Spleen (tissue), 11 donors: ENCODE data around the gene NT5C3A. TPM values are rescaled to one million over a fixed set of nuclear protein-coding genes. Genes with fewer than 3 reads are reported as not detected.
A peak's percentile ranks its signal among the peaks of the same experiment; 100 is the strongest.

Source experiments
- DNase-seq: peaks from one replicate; pipeline ENCODE4 v3.0.0-alpha.2; 2020
- H3K27ac ChIP-seq, 8 donors: fragments of 200-600 bp; sonication (generic) in 7 of 8; 1 replicate in 4 of 8; 2 replicates in 4 of 8; pipeline versions ENCODE4 v1.5.0 to v1.8.0; 2016 to 2021; ENCODE audit warnings: inconsistent platforms in 4 of 8, mild to moderate bottlenecking in 4 of 8, moderate library complexity in 1 of 8
- H3K27me3 ChIP-seq, 7 donors: fragments of 200-600 bp; sonication (generic) in 6 of 7; replicated peaks in 1 of 7; 1 replicate in 4 of 7; 2 replicates in 3 of 7; pipeline versions ENCODE4 v1.5.0 to v1.8.0; 2016 to 2021; ENCODE audit warnings: inconsistent platforms in 3 of 7, mild to moderate bottlenecking in 1 of 7
- H3K36me3 ChIP-seq, 6 donors: fragments of 200-600 bp; sonication (generic) in 5 of 6; 1 replicate in 4 of 6; 2 replicates in 2 of 6; pipeline versions ENCODE4 v1.5.0 to v1.8.0; 2016 to 2021; ENCODE audit warnings: inconsistent platforms in 2 of 6
- H3K4me1 ChIP-seq, 6 donors: fragments of 200-600 bp; sonication (generic) in 5 of 6; 1 replicate in 3 of 6; 2 replicates in 3 of 6; pipeline versions ENCODE4 v1.5.0 to v1.8.0; 2016 to 2021; ENCODE audit warnings: inconsistent platforms in 3 of 6
- H3K4me3 ChIP-seq, 8 donors: fragments of 200-600 bp; sonication (generic) in 7 of 8; 1 replicate in 4 of 8; 2 replicates in 4 of 8; pipeline versions ENCODE4 v1.5.0 to v1.8.0; 2016 to 2021; ENCODE audit warnings: inconsistent platforms in 4 of 8, mild to moderate bottlenecking in 4 of 8, moderate library complexity in 2 of 8
- H3K9me3 ChIP-seq, 8 donors: fragments of 200-600 bp; sonication (generic) in 7 of 8; 1 replicate in 4 of 8; 2 replicates in 4 of 8; pipeline versions ENCODE4 v1.5.0 to v1.8.0; 2016 to 2021; ENCODE audit warnings: inconsistent platforms in 4 of 8
- POLR2A ChIP-seq, 3 donors: fragments of 450-650 bp; IDR thresholded peaks; one replicate each; pipeline ENCODE4 v1.5.1; 2017; ENCODE audit warnings: antibody characterized with exemption in 3 of 3, mild to moderate bottlenecking in 1 of 3
- POLR2AphosphoS5 ChIP-seq, 3 donors: sonication (generic); formaldehyde crosslinking; IDR thresholded peaks; one replicate each; pipeline ENCODE4 v1.5.1; 2017; ENCODE audit warnings: antibody characterized with exemption in 3 of 3
- WGBS, 5 donors: extraction: QIAGEN DNeasy Blood & Tissue Kit in 3 of 5; methylation state at CpG; one replicate each; pipeline versions ENCODE4 v1.1.5 to v1.1.7; 2013 to 2018; 5-methylcytosine and 5-hydroxymethylcytosine counted together
- intact Hi-C: fragments of 100-400 bp; cut with DNase I; formaldehyde crosslinking; loops from one replicate; pipeline ENCODE4 v1.15.0; 2023; ENCODE audit warnings: low total_unique reads
- polyA plus RNA-seq, 3 donors: library from polyadenylated mRNA; stranded (reverse); fragments of 200-250 nt; gene quantifications; one replicate each; pipeline ENCODE4 v1.2.1, GENCODE V29; 2013
- total RNA-seq, 7 donors: library from RNA; depleted of rRNA in 3 of 7; stranded (reverse); fragments of >200 nt in 3 of 7; fragmentation: NEBNext Ultra II Directional in 4 of 7; extraction: Animal tissue kit (Norgen Biotek cat#: 25700) in 4 of 7; gene quantifications; one replicate each; pipeline versions ENCODE4 v1.1.0 to v1.2.1, GENCODE V29; 2016 to 2021
- TF ChIP-seq, protein P1 (sequence below), 11 experiments: fragments of 200-600 bp in 7 of 11; fragments of 450-650 bp in 4 of 11; sonication (generic) in 4 of 11; IDR thresholded peaks in 8 of 11; conservative IDR thresholded peaks in 3 of 11; 1 replicate in 7 of 11; 2 replicates in 4 of 11; pipeline versions ENCODE4 v1.4.0 to v1.8.0; 2016 to 2021; ENCODE audit warnings: antibody characterized with exemption in 11 of 11, inconsistent platforms in 4 of 11, mild to moderate bottlenecking in 1 of 11
- donor health status: healthy with polysubstance abuse.
- donor health status: DM: no; HTN: no; CAD: no; lungs with moderate emphysema.
- donor health status: DM: no; HTN: no; CAD: no.
- donor health status: Bipolar disorder and iron deficiency.
- donor health status: healthy.
- donor health status: DM: no; HTN: no; CAD: no.
- donor health status: DM: yes; HTN: yes; CAD: no.

The NT5C3A gene
- total and polyA plus RNA-seq, 10 donors: 30.5 to 81.8 (median 43.9) TPM

DNA sequence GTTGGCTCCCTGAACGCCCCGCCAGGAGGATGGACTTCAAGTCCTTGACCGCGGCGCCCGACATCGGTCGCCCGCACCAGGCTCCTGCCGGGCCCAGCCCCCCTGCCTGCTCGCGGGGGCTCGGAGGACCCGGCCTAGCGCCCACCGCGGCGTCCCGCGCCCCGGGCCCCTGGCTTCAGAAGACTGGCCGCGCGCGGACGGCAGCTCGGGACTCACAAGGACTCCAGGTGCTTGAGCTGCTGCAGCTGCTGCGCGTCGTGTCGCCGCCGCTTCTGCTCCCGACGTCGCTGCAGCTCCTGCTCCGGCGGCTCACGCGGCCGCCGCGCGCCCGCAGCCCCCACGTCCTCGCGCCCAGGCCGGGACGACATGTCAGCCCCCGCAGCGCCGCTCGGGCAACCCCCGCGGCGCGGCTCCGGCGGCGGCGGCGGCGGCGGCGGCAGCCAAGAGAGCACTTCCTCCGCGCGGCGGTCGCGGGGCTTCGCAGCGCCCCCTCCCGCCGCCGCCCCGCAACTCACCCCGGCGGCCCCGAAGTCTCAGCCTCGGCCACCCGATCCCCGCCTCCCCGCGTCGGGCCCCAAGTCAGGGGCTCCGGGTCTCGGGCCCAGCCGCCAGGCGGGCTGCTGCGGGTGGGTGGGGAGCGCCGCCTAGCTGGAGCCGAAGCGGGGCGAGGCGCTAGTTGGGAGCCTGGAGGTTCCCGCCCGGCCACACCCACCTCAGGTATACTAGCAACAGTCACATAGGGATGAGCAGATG, 46.6 kb upstream of the NT5C3A start, which contains the start of gene RP9:
TSS of gene RP9 (minus strand) at position 400 of the 753 bp plus-strand sequence. CDS start at position 368, 32 bp downstream.
- peak within 1 kb of the TSS; percentile 72 to 99 (median 92) for H3K4me3 ChIP-seq
- no peaks in the 10 kb centered on the region for H3K36me3 ChIP-seq
- H3K4me1 ChIP-seq: peaks cover 25 to 58% (median 48%) of the 10 kb centered on the region in 6 donors
- DNase-seq: peak; percentile 95
- H3K9me3 ChIP-seq: no peaks in the 10 kb centered on the region
- WGBS, 5 donors: 1% methylated on average over 20 to 100 of the region's 100 CpGs
- peak; percentile 9 to 63 (median 42) for TF ChIP-seq POLR2AphosphoS5 (IDR thresholded peaks at IDR 0.05)
- TF ChIP-seq, protein P1, sequence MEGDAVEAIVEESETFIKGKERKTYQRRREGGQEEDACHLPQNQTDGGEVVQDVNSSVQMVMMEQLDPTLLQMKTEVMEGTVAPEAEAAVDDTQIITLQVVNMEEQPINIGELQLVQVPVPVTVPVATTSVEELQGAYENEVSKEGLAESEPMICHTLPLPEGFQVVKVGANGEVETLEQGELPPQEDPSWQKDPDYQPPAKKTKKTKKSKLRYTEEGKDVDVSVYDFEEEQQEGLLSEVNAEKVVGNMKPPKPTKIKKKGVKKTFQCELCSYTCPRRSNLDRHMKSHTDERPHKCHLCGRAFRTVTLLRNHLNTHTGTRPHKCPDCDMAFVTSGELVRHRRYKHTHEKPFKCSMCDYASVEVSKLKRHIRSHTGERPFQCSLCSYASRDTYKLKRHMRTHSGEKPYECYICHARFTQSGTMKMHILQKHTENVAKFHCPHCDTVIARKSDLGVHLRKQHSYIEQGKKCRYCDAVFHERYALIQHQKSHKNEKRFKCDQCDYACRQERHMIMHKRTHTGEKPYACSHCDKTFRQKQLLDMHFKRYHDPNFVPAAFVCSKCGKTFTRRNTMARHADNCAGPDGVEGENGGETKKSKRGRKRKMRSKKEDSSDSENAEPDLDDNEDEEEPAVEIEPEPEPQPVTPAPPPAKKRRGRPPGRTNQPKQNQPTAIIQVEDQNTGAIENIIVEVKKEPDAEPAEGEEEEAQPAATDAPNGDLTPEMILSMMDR (IDR thresholded peaks at IDR 0.05 in 8 of 11, conservative IDR thresholded peaks at IDR 0.05 in 3 of 11): peak; percentile 14 to 86 (median 71)
- TF ChIP-seq POLR2A (IDR thresholded peaks at IDR 0.05): no peak
- intact Hi-C loops: no loop called here
- H3K27ac ChIP-seq: peak within 1 kb of the TSS; percentile 69 to 90 (median 89)
- no peaks in the 10 kb centered on the region for H3K27me3 ChIP-seq

DNA sequence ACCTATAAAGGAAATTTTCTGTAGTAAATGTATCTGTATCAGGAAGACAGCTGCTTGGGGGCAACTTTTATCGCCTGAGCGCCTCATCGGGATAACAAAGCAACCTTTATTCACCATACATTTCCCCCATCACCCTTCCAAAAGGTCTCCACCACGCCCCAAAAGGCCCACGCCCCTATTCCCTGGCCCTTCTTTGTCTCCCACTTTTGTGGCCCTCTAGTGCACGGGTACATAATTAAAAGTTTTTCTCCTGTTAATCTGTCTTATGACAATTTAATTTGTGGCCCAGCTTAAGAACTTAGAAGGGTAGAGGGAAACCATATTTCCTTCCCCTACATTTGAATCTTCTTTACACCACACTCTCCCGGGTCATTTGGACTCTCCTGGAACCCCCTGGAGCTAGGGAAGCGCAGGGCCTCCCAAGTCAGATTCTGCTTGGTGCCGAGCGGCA, 46.0 kb upstream of the NT5C3A start:
- 1 to 2% (median 1%) methylated on average over 10 of the region's 10 CpGs for WGBS, 5 donors
- H3K4me3 ChIP-seq: peak overlapping the region; percentile 72 to 99 (median 92)
- peaks cover 0 to 6% (median under 1%) of the 10 kb centered on the region in 6 donors for H3K36me3 ChIP-seq
- DNase-seq: no peak
- TF ChIP-seq, protein P1 (IDR thresholded peaks at IDR 0.05 in 8 of 11, conservative IDR thresholded peaks at IDR 0.05 in 3 of 11): no peak
- TF ChIP-seq POLR2A (IDR thresholded peaks at IDR 0.05) (no peak), POLR2AphosphoS5 (IDR thresholded peaks at IDR 0.05) (no peak)
- H3K9me3 ChIP-seq: no peaks in the 10 kb centered on the region
- peak overlapping the region; percentile 69 to 90 (median 89) for H3K27ac ChIP-seq
- peaks cover 25 to 64% (median 48%) of the 10 kb centered on the region in 6 donors for H3K4me1 ChIP-seq
- no peaks in the 10 kb centered on the region for H3K27me3 ChIP-seq
- intact Hi-C loops: no loop called here

DNA sequence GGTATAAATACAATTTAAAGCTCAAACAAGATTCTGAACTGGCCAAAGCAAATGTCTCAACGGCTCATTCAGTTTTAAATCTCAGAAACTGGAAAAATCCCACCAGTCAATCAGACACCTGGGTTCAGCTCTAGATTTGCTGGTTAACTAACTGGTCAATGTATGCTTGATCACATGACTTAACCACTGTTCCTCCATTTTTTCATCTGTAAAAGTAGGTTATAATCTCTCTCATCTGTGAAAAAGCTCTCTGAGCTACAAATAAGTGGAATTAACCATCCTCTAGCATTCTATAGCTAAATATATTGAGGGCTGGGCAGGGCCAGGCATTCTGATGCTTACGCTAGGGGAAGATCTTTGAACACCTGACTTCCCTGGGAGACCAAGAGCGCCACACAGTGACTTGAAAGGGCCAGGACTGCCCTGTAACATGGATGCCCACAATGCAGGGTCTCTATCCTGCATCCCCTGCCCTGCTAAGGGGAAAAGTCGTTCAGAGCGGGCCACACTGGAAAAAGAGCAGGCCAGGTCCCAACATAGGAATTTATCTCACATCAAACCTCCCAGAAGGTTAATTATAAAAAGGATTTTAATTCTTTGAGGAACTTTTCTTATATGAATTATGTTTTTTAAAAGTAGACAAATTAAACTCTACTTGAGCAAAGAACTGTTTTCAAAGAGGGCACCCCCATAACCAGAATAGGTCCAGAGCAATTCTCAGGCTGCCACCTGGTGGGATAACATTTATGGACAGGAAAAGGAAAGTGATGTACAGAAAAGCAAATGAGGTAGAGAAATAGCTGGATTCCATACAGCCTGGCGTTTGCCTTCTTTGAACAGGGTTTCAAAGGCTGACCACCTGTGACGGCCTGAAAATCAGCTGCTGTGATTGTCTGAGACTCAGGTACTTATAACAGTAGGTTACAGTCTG, 44.8 kb upstream of the NT5C3A start:
- no peak for DNase-seq
- Histone ChIP-seq H3K9me3 (no peaks in the 10 kb centered on the region), H3K4me1 (peaks cover 25 to 75% (median 50%) of the 10 kb centered on the region in 6 donors), H3K4me3 (peak overlapping the region in 7 of 8 donors; percentile 72 to 99 (median 91)), H3K36me3 (peaks cover 0 to 17% (median 12%) of the 10 kb centered on the region in 6 donors), H3K27me3 (no peaks in the 10 kb centered on the region), H3K27ac (peak overlapping the region in 6 of 8 donors; percentile 15 to 90 (median 89))
- no peak for TF ChIP-seq POLR2A (IDR thresholded peaks at IDR 0.05)
- TF ChIP-seq, protein P1 (IDR thresholded peaks at IDR 0.05 in 8 of 11, conservative IDR thresholded peaks at IDR 0.05 in 3 of 11): peak in 7 of 11 experiments; percentile 13 to 52 (median 31)
- no peak for TF ChIP-seq POLR2AphosphoS5 (IDR thresholded peaks at IDR 0.05)
- WGBS, 5 donors: 44 to 52% (median 52%) methylated on average over 7 of the region's 7 CpGs
- intact Hi-C loops: no loop called here
